ELR (cell line): ENCODE results near the gene ECEL1.
A peak's percentile ranks its signal among the peaks of the same experiment; 100 is the strongest.
"Not testable (repeated sequence)": the region's sequence is repeated elsewhere in the genome, so short reads cannot be mapped to it uniquely, and the experiment has no call there.

ENCODE experiments used
- DNase-seq: peaks from one replicate; pipeline ENCODE4 v3.0.0-alpha.2; 2015; ENCODE audit warnings: low read depth

ECEL1 gene

DNA sequence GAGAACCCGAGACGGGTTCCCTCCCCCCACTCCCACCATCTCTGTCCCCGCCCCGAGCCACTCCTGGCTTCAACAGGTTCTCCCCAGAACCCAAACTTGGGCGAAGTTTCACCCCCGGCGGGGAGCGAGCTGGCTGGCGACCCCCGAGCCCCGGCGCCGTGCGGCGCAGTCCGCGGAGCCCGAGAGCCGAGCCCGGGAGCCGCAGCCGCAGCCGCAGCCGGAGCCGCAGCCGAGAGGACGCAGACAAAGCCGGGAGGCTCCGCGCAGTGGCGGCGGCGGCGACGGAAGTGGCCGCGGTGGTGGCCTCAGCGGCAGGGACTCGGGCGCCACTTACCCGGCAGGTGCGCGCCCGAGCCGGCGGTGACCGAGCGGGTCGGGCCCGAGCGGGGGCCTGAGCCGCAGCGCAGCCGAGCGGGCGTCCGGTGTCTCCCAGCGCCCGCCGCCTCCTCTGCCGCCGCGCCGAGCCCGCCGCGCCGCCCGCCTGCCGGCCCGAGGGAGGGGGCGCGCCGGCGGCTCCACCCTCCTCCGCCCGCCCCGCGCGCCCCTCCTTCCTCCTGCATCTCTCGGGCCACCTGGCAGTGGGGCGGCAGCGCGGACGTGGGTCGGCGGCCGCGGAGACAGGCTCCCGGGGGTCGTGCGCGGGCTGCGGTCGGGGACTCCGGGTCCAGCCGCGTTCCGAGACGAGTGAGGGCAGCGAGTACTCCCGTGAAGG, at the start of gene ECEL1:
Gene ECEL1, minus strand, starts transcription at position 450 of the 712 bp plus-strand sequence. CDS start 1,181 bp downstream, outside the sequence.
- no peak for DNase-seq

GRCh38 chr2:232537079-232537478, 49.4 kb upstream of the ECEL1 start:
- DNase-seq = peak; percentile 24

DNA sequence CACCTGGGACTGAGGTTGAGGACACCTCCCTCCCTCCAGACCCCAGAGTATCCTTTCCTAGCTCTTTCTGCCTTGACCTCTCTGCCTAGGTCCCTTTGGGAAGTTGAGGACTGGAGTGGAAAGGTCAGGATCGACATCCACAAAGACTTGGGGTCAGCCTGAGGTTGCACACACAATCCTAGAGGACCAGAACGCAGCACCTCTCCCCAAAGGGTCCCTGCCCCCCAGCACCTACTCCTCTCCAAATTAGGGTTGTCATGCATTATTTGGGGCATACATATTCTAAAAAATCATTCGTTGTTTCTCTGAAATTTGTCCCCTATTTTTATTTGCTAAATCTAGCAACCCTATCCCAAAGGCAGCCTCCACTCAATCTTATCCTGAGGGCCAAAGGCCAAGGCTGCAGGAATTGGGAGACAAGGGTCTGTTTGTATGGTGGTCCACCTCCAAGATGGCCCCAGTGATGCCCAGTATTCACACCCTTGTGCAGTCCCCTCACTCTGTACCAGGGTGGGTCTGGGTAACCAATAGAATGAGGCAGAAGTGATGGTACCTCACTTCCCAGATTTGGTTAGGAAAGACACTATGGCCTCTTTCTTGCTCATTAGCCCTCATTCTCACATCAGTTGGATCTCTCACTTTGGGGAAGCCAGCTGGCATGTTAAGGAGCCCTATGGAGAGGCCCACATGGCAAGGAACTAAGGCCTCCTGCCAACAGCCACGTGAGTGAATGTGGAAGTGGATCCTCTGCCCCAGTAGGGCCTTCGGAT, 48.3 kb upstream of the ECEL1 start:
- DNase-seq = no peak

DNA sequence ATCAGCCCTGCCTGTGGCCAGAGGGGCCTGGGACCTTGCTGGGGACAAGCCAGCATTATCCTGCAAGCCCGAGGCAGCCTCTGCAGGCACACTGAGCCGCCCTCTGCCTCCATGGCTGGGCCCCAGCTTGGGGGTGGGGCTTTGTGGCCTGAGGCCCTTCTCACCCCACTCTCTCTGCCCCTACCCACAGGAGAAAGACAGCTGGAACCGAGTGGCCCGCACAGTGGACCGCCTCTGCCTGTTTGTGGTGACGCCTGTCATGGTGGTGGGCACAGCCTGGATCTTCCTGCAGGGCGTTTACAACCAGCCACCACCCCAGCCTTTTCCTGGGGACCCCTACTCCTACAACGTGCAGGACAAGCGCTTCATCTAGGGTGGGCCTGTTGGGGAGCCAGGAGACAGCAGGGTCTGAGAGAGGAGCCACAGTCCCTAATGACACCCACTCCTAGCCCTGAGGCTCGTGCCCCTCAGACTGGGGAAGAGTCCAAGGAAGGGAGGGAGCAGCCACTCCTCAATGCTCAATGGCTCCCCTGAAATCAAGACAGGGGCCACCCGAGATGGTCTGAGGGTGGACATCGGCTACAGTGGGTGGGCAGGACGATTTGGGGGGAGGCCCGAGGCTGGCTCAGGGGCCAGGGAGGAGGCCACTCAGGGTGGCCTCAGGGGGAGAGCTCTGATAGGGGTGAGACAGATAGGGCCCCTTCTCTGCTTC, 47.5 kb upstream of the ECEL1 start:
- no peak for DNase-seq

DNA sequence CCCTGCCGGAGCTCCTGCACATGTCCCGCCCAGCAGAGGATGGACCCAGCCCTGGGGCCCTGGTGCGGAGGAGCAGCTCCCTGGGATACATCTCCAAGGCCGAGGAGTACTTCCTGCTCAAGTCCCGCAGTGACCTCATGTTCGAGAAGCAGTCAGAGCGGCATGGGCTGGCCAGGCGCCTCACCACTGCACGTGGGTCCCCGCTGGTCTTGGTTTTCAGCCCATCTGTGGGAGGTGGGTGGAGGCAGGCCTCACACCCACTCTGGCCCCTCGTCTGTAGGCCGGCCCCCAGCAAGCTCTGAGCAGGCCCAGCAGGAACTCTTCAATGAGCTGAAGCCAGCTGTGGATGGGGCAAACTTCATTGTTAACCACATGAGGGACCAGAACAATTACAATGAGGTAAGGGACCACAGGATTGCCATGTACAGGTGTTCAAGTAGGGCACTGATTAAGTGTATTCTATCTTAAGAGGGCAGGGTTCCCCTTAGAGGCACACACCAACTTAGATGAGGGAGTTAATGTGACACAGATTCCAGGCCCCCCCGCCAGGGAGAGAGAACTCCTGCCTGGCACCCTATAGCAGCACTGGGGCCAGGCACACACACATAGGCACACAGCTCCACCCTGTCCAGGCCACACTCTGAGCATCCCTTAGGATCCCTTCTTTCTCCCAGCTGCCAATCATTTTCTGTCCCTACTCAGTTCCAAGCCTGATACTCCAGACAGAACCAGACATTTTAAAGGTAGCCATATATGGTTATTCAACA, 46.5 kb upstream of the ECEL1 start:
- DNase-seq = no peak

- not testable (repeated sequence) for DNase-seq
These were observed 45.2 kb upstream of the ECEL1 start for GRCh38 chr2:232532821-232533220.

DNA sequence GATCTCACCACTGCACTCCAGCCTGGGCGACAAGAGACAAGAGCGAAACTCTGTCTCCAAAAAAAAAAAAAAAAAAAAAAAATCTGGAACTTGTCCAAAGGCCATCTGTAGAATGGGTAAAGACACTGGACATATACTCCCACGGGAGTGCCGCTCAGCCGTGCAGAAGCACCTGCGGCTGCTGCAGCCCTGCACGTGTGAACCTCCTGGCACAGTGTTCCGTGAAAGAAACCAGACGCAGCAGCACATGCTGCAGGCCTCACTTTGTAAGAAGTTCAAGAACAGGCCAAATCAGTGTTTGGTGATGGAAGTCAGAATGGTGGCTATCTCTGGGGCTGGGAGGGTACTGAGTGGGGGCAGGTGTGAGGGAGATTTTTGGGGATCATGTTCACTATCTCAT, 44.8 kb upstream of the ECEL1 start:
- DNase-seq = no peak

- no peak for DNase-seq
These were observed 43.1 kb upstream of the ECEL1 start for GRCh38 chr2:232530626-232531260.

DNA sequence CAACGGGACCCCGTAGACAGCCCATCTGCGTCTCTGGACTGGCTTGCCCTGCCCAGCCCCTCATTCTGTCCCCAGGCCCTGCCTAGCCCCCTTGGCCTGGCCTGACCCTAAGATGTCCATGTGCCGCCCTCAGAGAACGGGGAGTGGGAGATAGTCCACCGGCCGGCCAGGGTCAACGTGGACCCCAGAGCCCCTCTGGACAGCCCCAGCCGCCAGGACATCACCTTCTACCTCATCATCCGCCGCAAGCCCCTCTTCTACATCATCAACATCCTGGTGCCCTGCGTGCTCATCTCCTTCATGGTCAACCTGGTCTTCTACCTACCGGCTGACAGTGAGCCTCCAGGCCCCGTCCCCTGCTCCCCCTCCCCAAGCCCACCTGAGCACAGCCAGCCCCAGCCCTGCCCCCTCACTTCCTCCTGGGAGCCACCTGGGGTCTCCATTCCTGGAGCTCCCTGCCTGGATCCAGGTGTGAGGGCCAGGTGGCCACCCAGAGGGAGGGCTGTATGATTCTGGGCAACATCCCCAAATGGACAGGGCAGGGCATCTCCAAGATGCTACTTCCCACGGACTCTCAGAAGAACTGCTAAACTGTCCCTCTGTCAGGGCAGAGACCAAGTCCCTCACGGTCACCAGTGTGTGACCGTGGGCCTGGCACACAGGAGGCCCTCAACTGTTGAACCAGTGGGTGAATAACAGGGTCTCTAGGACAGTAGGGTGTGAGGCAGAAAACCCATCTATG, 42.3 kb upstream of the ECEL1 start:
- DNase-seq = no peak

DNA sequence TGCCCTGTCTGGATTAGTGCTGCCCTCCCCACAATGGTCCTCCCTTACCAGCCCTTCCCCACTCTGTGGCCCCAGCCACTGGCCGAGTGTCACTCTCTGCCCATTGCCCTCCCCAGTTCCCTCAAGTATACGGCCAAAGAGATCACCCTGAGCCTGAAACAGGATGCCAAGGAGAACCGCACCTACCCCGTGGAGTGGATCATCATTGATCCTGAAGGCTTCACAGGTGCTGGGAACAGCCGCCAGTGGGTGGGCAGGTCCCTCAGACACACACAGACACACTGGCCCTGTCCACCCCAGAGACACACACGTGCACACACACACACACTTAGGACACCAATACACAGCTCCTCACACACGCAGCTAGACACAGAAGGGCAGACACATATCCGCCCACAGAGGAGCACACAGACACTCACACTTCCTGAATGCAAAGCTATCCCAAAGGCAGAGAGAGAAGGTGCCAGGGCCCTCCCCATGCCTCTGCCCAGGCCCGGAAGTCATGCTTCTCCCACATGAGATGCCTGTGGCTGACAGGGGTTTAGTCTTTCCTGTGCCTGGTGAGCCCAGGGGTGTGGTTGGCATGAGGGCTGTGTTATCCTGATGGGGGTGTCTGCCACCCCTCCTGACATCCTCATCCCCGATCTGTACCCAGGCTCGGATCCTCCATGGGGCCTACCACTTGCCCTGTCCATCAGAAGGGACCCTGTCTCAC, 41.3 kb upstream of the ECEL1 start:
- no peak for DNase-seq

DNA sequence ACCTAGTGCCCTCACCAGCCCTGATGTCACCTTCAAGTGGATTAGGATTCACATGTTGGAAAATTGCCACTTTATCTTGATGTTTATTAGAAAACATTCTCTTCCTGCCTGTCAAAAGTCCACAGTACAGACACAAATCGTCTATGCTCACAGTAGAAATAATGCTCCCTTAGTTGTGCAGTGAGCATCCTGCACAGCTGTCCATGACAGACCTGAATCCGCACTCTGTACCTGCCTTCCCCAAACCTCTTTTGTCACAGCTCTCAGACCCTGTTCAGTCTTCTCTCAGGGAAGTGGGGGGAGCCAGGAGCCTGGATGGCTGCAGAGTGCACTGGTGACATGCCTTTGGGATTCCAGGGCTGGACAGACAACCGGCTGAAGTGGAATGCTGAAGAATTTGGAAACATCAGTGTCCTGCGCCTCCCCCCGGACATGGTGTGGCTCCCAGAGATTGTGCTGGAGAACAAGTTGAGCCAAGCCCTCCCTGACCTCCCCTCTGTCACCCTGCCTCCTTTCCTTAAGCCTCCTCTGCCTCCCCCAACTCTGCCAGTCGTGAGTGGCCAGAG, 40.4 kb upstream of the ECEL1 start:
- DNase-seq = no peak

- DNase-seq = no peak
These were observed 38.8 kb upstream of the ECEL1 start for GRCh38 chr2:232526372-232526941.

DNA sequence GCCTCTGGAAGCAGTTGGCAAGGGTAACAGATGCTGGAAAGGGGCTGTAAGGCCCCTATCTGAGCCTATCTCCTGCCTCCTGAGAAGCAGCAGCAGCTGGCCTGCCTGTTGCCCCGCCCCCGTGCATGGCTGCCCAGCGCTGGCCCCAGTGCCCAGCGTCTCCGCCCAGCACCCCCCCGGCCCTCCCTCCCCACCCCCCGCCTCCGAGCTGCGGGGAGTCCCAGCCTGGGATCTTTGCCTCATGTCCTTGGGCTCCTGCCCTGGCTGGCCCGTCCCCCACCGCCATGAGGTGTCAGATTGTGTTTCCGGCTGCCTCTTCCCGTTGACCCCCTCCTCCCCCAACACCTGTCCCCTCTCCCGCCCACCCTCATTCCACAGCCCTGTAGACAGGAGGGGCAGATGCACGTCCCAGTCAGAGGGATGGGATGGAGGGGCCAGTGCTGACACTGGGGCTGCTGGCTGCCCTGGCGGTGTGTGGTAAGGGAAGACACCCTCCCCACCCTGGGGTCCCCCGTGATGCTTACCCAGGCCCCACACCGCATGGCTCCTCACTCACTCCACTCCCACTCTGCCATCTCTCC, 38.2 kb upstream of the ECEL1 start, which contains the start of gene CHRND:
Gene CHRND, plus strand, starts transcription at position 370 of the 581 bp plus-strand sequence. Its CDS starts 56 bp downstream, at position 426.
- DNase-seq = no peak

DNA sequence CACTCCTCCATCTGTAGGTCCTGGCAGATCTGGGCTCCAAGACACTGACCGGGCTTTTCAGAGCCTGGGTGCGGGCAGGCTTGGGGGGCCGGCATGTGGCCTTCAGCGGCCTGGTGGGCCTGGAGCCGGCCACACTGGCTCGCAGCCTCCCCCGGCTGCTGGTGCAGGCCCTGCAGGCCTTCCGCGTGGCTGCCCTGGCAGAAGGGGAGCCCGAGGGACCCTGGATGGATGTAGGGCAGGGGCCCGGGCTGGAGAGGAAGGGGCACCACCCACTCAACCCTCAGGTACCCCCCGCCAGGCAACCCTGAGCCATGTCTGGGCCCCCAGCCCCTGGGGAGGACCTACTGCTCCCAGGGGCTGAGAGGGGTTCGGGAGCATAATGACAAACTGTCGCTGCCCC, 37.6 kb upstream of the ECEL1 start:
- DNase-seq = no peak

- DNase-seq = no peak
These were observed 37.1 kb upstream of the ECEL1 start for GRCh38 chr2:232524771-232525170.

GRCh38 chr2:232523682-232524597, 36.3 kb upstream of the ECEL1 start:
- DNase-seq = peak; percentile 52

DNA sequence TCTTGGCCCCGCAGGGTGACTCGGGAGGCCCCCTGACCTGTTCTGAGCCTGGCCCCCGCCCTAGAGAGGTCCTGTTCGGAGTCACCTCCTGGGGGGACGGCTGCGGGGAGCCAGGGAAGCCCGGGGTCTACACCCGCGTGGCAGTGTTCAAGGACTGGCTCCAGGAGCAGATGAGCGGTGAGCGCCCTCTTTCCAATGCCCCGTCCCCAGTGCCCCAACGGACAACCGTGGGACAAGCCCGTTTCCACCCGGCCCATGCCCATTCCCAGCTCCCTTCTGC, 35.7 kb upstream of the ECEL1 start:
- no peak for DNase-seq
